GM19468 (cell line): ENCODE results near the gene RAD51D.
"Not testable (repeated sequence)": the region's sequence is repeated elsewhere in the genome, so short reads cannot be mapped to it uniquely, and the experiment has no call there.

ENCODE experiments used
- ATAC-seq: cut with Tn5 transposase; IDR thresholded peaks from one replicate; pipeline ENCODE4 v1.9.1; 2021; ENCODE audit warnings: mild to moderate bottlenecking, moderate library complexity, moderate number of reproducible peaks; ENCODE audit not compliant: unreplicated experiment; ENCODE audit errors: extremely low read depth

The RAD51D gene

DNA sequence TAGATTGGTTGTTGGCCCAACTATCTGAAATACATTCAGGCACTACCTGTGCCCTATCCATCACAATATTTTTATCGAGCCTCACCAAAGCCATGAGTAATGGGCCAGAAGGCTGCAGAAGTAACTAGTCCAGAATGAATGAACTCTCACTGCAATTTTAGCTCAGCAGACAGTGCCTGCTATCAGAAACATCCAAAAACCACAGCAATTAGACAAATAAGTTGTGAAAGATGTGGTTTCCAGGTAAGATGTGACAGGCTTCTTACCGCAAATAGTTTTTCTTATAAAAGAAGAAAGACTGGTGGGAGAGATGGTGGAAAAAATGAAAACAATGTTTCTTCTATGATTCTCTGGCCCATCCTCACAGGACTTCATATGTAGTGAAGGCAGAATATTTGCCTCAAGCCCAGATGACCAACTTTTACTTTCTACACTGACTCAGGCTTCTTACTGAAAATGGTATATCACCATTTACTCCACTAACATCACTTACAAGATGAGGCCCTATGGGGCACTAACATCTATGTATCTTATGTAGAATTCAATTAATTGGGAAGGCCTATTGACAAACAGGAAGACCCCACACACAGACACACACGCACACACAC is 46.4 kb downstream of the RAD51D start:
- ATAC-seq: no peak

- ATAC-seq: no peak
Observed at GRCh38 chr17:35069311-35069710, 50.3 kb downstream of the RAD51D start.

DNA sequence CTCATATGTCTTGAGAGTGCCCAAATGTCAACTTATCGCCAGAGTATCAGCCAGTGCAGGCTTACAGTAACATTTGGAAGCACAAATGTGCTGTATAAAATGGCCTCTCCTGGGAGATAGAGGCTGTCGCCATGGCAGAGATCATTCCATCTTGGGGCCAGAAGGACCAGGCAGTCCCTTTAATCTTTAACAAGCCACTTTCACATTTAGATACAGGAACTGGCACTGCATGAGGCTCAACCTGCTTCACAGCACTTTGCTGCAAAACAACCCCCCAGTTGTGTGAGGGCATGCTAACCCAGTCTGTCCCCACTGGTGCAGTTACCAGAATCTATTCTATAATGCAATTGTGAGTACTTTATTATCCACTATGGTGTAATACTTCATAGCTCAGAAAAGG is 51.4 kb downstream of the RAD51D start:
- ATAC-seq: no peak

- ATAC-seq: no peak
Observed at GRCh38 chr17:35065880-35066279, 53.8 kb downstream of the RAD51D start.

GRCh38 chr17:35064516-35065215 is 55.0 kb downstream of the RAD51D start:
- ATAC-seq: no peak

DNA sequence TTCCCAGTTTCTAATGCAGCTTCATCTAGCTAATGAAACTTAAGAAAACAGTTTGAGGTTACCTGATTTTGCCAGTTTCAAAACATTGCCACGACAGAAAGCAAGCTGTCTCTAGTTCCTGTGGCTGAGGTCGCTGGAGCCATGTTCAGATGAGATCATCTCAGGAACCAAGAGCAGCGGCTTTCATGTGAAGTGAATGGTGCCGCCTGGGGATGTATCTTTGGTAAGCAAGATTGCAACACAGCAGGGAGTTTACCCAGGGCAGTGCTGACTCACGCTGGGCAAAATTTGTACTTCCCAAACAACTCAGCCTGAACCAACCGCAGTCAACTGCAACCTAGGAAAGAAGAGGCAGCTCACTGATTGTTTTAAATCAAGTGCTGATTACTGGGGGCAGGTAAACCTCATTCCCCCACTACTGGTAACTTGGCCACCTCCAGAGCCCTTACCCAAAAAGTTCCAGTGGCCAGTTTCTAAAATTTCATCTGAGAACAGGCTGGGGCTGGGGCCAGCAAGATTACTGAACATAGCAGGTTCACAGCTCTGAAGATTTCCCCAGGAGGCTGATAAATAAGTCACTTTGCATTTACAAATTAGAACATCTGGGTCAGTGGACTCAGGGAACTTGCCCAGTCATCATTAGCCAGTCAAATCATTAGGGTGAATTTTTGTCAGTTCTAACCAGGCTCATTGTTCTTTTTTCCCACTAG is 56.0 kb downstream of the RAD51D start, which contains the start of gene RFFL:
RFFL (minus strand) TSS at position 194 of the 710 bp plus-strand sequence. CDS start 37,154 bp downstream, outside the sequence.
- peak; percentile 67 for ATAC-seq

DNA sequence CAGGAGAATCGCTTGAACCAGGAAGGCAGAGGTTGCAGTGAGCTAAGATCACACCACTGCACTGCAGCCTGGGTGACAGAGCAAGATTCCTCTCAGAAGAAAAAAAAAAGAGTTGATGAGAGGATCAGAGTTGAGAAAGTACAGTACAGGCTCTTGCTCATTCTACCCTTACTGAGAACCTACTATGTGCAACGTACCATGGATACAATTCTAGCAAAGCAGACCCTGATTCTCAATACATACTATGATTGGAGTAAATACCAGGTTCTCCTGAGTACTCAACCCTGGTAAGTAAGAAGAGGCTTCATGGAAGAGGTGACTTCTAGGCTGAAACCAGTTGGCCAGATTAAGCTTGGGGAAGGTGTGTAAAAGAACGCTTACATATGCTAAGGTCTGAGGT is 57.4 kb downstream of the RAD51D start:
- ATAC-seq: no peak

GRCh38 chr17:35057332-35057915 is 62.2 kb downstream of the RAD51D start:
- no peak for ATAC-seq

- ATAC-seq: no peak
Observed at GRCh38 chr17:35056013-35056412, 63.6 kb downstream of the RAD51D start.

- ATAC-seq: no peak
Observed at GRCh38 chr17:35053204-35053603, 66.5 kb downstream of the RAD51D start.

DNA sequence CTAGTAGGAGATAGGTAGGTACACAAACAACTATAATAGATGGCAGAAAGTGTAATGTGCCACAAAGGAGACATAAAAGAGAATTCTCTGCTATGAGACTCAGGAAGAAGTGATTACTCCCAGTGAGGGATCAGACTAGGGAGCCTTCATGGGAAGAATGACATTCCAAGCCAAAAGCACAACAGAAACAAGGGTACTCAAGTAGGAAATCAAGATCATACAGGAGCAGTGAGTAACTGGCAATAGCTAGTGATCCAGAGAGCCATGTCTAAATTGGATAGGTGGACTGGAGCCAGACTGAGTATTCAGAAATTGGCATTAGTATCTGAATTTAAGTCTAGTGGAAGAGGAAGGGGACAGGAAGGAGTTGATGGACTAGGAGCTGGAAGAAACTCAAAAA is 66.9 kb downstream of the RAD51D start:
- ATAC-seq: no peak

- no peak for ATAC-seq
Observed at GRCh38 chr17:35052241-35052610, 67.4 kb downstream of the RAD51D start.

DNA sequence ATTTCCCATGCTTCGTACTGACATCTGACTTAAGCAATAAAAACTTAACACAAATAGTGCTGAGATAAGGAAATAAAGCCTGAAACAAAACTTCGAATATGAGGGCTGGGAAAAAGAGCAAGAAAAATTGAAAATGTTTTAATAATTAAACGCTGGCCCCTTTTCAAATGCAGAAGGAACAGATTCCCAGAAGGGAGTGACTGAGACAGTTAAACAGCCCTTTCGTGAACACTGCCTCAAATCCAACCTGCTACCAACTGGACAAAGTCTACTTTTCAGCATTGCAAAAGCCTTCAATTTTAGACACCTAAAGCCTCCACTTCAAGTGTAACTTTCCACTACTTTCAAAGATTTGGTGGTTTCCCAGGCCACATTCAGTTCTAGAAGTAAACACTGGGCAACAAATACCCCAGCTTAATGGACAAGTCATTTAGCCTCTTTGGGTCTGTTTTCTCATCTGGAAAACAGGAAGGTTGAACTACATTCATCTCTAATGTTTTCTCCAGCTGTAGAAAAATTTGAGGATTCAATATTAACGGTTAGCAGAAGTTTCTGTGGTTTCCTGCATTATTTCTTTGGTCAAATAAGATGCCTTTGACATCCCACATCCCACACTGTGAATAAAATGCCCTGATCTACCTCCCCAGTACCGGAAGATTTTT is 68.0 kb downstream of the RAD51D start:
- no peak for ATAC-seq

DNA sequence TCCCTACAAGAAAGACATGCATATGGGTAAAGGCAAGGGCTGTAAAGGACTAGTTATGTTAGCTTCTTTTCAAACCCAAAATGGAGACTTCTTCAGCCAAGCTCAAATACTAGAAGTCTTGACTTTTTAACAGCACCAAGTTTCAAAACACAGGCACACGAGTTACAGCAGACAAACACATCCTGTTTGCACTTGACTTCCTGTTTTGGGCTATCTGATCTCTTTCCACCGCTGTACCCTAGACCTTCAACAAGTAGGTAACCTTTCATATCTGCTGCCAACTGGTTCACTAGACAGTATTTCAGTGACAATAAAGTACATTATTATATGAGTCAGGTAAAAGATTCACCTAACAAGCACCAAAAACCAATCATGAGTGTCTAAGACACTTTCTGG is 68.5 kb downstream of the RAD51D start:
- peak; percentile 10 for ATAC-seq

DNA sequence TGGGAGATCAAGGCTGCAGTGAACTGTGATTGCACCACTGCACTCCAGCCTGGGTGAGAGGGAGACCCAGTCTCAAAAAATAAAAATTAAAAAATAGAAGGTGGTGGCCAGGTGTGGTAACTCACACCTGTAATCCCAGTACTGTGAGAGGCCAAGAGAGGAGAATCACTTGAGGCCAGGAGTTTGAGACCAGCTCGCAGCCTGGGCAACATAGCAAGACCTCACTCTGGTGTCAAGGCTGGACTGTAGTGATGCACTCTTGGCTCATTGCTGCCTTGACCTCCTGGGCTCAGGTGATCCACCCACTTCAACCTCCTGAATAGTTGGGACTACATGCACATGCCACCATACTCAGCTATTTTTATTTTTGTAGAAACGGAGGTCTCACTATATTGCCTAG is 69.5 kb downstream of the RAD51D start:
- no peak for ATAC-seq

DNA sequence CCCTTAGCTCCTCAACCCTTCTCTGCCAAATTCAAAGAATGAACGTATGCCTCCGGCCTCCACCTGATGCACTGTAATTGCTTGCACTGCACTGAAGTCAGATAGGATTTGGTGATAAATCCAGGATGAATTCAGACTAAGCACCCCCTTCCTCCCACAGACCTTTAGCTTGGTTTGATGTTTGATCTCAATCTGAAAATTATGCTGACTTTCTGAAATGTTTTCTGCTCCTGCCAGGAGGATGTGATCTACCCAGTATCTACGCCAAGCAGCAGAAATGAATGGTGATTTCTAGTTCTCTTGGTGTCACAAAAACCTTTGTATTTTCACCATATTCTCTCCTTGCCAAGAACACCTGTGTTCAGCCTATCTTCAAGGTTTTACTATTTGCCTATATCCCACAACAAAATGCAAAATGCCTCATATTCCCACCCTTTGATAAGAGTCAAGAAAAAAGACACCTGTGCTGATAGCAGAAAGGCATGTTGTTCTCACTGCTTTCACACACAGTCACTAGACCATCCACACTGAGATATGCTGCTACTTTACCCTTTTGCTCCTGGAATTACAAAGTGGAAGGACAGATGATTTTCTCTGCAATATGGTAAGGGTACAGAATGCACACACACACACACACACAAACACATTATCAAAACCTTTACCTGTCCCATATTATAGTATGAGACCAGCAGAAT is 70.8 kb downstream of the RAD51D start:
- no peak for ATAC-seq

- no peak for ATAC-seq
Observed at GRCh38 chr17:35046740-35047283, 72.8 kb downstream of the RAD51D start.

GRCh38 chr17:35046245-35046644 is 73.4 kb downstream of the RAD51D start:
- peak; percentile 25 for ATAC-seq

- ATAC-seq: not testable (repeated sequence)
Observed at GRCh38 chr17:35045458-35045979, 74.1 kb downstream of the RAD51D start.
